Smooth muscle cell of trachea (primary cell): Measurements from ENCODE around the gene NEUROD2. TPM values are rescaled to one million over a fixed set of nuclear protein-coding genes. Genes with fewer than 3 reads are reported as not detected.

Experiments
- total RNA-seq: library from RNA; depleted of rRNA; stranded (reverse); fragments of >200 nt; gene quantifications from 2 replicates; pipeline ENCODE4 v1.2.1, GENCODE V29; 2014

The NEUROD2 gene
- total RNA-seq: not detected in 2 replicates

DNA sequence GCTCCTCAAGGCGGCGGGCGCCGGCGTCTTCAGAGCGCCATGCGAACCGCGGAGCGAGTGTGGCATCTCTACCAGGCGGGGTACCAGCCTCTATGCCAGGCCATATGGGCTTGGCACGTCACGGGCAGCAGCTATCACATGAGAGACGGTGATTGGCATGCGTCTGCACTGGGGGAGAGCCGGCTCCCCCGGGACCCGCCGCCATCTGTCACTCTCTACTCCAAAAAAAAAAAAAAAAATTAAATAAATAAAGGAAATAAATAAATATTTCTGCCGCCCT, at the start of gene NEUROD2:
Gene NEUROD2 (minus strand): TSS at position 70 of the 280 bp plus-strand sequence. CDS start 1,321 bp downstream, outside the sequence.

GRCh38 chr17:39636927-39637736, 29.4 kb upstream of the NEUROD2 start, which contains the start of gene STARD3:
TSS of gene STARD3 (plus strand) at chr17:39637144. CDS start at chr17:39653532, 16,388 bp downstream.

DNA sequence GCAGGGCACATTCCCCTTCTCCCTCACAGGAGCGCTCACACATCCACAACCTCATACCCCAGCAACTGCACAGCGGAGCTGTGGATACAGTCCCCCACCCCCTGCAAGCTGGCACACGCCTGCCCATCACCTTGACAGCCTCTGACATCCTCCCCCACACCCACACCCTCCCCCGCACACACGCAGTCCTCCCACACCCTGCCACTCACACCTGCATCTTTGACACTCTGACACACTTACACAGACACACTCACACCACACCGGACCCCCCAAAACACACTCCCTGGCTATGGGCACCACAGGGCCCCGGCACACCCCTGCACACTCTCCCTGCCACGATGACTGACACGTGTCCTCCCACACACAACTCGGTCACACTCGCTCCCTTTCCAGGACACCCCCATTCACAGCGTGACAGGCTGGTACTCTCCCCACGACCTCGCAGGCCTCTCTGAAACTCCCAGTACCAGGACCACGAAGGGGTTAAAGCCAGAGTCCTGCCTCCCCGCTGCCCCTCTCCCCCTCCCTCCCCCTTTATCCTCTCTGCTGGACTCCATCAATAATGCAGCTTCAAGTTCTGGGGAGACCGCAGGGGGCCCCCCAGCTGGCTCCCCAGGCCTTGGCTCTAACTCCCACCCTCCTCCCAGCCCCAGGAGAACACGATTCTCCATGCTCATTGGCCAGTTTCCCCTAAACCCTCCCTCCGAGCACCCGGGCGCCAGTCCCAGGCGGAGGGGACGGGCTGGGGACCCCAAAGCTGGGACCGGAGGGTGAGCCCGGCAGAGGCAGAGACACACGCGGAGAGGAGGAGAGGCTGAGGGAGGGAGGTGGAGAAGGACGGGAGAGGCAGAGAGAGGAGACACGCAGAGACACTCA, 18.7 kb upstream of the NEUROD2 start, which contains the start of gene PPP1R1B:
Gene PPP1R1B (plus strand): TSS at position 782 of the 876 bp plus-strand sequence. CDS start 441 bp downstream, outside the sequence.

Other genes with a start within 250 kb of the NEUROD2 start
- gene FBXL20, start 206.3 kb downstream of the NEUROD2 start, total RNA-seq: 11.4 and 13.5 TPM in 2 replicates
- 23.2 and 23.7 TPM in 2 replicates for gene MED1, start 156.7 kb downstream of the NEUROD2 start, total RNA-seq
- gene CDK12, start 146.4 kb downstream of the NEUROD2 start, total RNA-seq: 25.8 and 30.5 TPM in 2 replicates
- gene PPP1R1B, start 19.0 kb upstream of the NEUROD2 start, total RNA-seq: 0.66 TPM in 1 of 2 replicates, not detected in the other
- 32.3 and 52.9 TPM in 2 replicates for gene STARD3, start 29.2 kb upstream of the NEUROD2 start, total RNA-seq
- gene TCAP, start 57.4 kb upstream of the NEUROD2 start, total RNA-seq: 0.29 and 0.50 TPM in 2 replicates
- 0.17 TPM in 1 of 2 replicates, not detected in the other for gene PNMT, start 60.5 kb upstream of the NEUROD2 start, total RNA-seq
- 13.2 and 20.2 TPM in 2 replicates for gene PGAP3, start 80.1 kb upstream of the NEUROD2 start, total RNA-seq
- gene ERBB2, start 92.1 kb upstream of the NEUROD2 start, total RNA-seq: 37.1 and 50.3 TPM in 2 replicates
- 21.4 and 21.8 TPM in 2 replicates for gene MIEN1, start 122.6 kb upstream of the NEUROD2 start, total RNA-seq
- gene GRB7, start 130.0 kb upstream of the NEUROD2 start, total RNA-seq: 0.17 and 0.44 TPM in 2 replicates